Measurements from ENCODE around the gene GGACT. TPM values are rescaled to one million over a fixed set of nuclear protein-coding genes. Genes with fewer than 3 reads are reported as not detected.

Gene GGACT
- total RNA-seq, 2 experiments from 2014 or later = 2.4 to 2.9 TPM

DNA sequence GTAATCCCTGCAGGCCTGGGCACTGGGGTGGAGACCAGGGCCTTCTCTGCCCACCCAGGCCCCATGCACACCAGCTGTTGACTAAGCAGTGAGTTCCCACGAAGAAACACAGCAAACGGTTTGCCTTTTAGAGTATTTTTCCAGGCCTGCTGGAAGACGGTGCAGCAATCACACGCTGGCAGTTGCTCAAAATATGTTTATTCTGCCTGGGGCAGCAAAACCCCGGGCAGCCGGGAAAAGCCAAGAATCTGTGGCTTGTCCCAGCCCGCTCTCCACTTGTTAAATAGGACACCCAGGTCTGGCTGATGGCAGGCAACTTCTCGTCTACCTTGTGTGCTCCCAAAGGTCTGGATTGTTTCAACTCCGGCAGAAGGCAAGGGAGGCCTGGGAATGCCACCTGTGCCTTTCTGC is 40.8 kb downstream of the GGACT start:
- Histone ChIP-seq H3K4me1 (ENCODE audit: insufficient read depth, low read length) (no peaks in the 10 kb centered on the region), H3K27me3 (ENCODE audit: control insufficient read depth in 1 of 2, insufficient read depth in 2 of 2, low read length in 2 of 2) (no peaks in the 10 kb centered on the region), H3K9me3 (ENCODE audit: control insufficient read depth in 1 of 2, insufficient read depth in 1 of 2, low read length in 2 of 2) (no peaks in the 10 kb centered on the region), H3K4me3 (ENCODE audit: low read length) (no peak overlapping the region), H3K36me3 (ENCODE audit: insufficient read depth, low read length) (no peaks in the 10 kb centered on the region), H3K27ac (ENCODE audit: low read depth in 1 of 2, low read length in 2 of 2) (no peak overlapping the region)
- H3K4me3 Mint-ChIP-seq = no peak overlapping the region
- no peak for DNase-seq
- no peak overlapping the region for H3K27ac Mint-ChIP-seq
- TF ChIP-seq, protein P1, sequence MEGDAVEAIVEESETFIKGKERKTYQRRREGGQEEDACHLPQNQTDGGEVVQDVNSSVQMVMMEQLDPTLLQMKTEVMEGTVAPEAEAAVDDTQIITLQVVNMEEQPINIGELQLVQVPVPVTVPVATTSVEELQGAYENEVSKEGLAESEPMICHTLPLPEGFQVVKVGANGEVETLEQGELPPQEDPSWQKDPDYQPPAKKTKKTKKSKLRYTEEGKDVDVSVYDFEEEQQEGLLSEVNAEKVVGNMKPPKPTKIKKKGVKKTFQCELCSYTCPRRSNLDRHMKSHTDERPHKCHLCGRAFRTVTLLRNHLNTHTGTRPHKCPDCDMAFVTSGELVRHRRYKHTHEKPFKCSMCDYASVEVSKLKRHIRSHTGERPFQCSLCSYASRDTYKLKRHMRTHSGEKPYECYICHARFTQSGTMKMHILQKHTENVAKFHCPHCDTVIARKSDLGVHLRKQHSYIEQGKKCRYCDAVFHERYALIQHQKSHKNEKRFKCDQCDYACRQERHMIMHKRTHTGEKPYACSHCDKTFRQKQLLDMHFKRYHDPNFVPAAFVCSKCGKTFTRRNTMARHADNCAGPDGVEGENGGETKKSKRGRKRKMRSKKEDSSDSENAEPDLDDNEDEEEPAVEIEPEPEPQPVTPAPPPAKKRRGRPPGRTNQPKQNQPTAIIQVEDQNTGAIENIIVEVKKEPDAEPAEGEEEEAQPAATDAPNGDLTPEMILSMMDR (IDR thresholded peaks at IDR 0.05) = no peak
- intact Hi-C loops (cut with DNase I, micrococcal nuclease) = loop anchor here in 1 of 2 experiments (10.0 kb wide), 1 partner anchor 893 kb away; no protein-coding TSS in a partner anchor
- ChIA-PET CTCF (no interaction called here), POLR2A (no interaction called here)
- peaks cover 2% of the 10 kb centered on the region for H3K4me1 Mint-ChIP-seq (ENCODE audit: low read depth)
- no peak for ATAC-seq (ENCODE audit: poor library complexity)
- H3K9me3 Mint-ChIP-seq = no peaks in the 10 kb centered on the region
- H3K27me3 Mint-ChIP-seq = no peaks in the 10 kb centered on the region
- no peaks in the 10 kb centered on the region for H3K36me3 Mint-ChIP-seq (ENCODE audit: low read depth)

DNA sequence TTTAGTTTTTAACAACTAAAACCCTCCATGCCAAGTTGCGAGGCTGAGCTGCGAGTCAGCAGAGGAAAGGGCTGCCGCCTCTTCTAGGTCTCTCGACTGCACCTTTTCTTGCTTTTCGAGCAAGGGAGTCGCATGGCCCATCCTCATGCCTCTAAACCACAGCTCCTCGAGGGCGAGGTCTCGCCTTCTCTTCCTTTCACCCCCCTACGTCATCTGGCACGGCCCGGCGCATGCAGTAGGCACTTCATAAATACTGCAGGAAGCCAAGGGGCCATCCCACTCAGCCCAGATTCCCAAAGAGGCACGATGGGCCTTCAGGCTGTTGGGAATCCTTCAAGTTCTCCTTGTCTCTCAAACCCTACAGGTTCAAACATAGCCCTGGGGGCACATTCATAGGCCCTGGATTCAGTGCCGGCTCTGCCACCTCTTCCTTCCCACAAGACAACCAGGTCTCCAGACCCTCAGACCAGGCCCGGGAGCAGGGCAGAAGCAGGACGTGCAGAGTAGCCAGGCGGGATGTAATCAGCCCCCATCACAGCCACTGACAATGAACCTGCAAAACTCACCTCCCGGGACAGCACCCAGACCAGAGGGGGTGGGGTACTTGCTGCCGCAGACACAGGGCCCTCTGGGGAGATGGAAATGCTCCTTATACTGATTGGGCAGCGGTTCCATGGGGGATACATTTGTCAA is 41.7 kb downstream of the GGACT start:
- no peaks in the 10 kb centered on the region for H3K36me3 ChIP-seq (ENCODE audit: insufficient read depth, low read length)
- POLR2A ChIA-PET = no interaction called here
- TF ChIP-seq, protein P1 (IDR thresholded peaks at IDR 0.05) = no peak
- ATAC-seq (ENCODE audit: poor library complexity) (no peak), DNase-seq (no peak)
- no peaks in the 10 kb centered on the region for H3K27me3 ChIP-seq (ENCODE audit: control insufficient read depth in 1 of 2, insufficient read depth in 2 of 2, low read length in 2 of 2)
- H3K4me1 Mint-ChIP-seq (ENCODE audit: low read depth) = peaks cover 12% of the 10 kb centered on the region
- H3K4me3 ChIP-seq (ENCODE audit: low read length) = no peak overlapping the region
- no peak overlapping the region for H3K27ac Mint-ChIP-seq
- no peaks in the 10 kb centered on the region for H3K36me3 Mint-ChIP-seq (ENCODE audit: low read depth)
- intact Hi-C loops (cut with DNase I, micrococcal nuclease) = loop anchor here in 1 of 2 experiments (10.0 kb wide), 1 partner anchor 892 kb away; no protein-coding TSS in a partner anchor
- H3K9me3 Mint-ChIP-seq = no peaks in the 10 kb centered on the region
- CTCF ChIA-PET = no interaction called here
- peaks cover 3% of the 10 kb centered on the region for H3K4me1 ChIP-seq (ENCODE audit: insufficient read depth, low read length)
- no peak overlapping the region for H3K27ac ChIP-seq (ENCODE audit: low read depth in 1 of 2, low read length in 2 of 2)
- H3K4me3 Mint-ChIP-seq = no peak overlapping the region
- no peaks in the 10 kb centered on the region for H3K27me3 Mint-ChIP-seq
- H3K9me3 ChIP-seq (ENCODE audit: control insufficient read depth in 1 of 2, insufficient read depth in 1 of 2, low read length in 2 of 2) = no peaks in the 10 kb centered on the region

DNA sequence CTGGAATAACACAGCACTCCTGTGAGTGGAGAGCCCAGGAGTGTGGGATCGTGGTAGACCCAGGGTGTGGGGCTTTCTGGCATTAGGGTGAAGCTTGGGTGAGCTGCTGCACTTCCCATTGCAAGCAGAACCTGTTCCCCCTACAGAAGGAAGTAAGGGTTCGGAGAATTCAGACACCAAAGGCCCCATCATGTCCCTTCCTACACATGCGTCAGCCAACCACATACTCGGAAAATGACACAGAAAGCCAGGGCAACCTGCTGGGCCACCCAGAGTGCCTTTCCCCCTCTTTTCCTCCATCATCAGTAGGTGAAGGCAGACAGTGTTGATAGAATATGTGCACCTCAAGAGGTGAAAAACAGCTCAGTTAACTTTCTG is 42.9 kb downstream of the GGACT start:
- peaks cover 18% of the 10 kb centered on the region for H3K4me1 Mint-ChIP-seq (ENCODE audit: low read depth)
- Histone ChIP-seq H3K4me3 (ENCODE audit: low read length) (no peak overlapping the region), H3K27me3 (ENCODE audit: control insufficient read depth in 1 of 2, insufficient read depth in 2 of 2, low read length in 2 of 2) (no peaks in the 10 kb centered on the region), H3K4me1 (ENCODE audit: insufficient read depth, low read length) (peaks cover 3% of the 10 kb centered on the region), H3K27ac (ENCODE audit: low read depth in 1 of 2, low read length in 2 of 2) (no peak overlapping the region), H3K9me3 (ENCODE audit: control insufficient read depth in 1 of 2, insufficient read depth in 1 of 2, low read length in 2 of 2) (no peaks in the 10 kb centered on the region), H3K36me3 (ENCODE audit: insufficient read depth, low read length) (peaks cover 4% of the 10 kb centered on the region)
- no peaks in the 10 kb centered on the region for H3K27me3 Mint-ChIP-seq
- intact Hi-C loops (cut with DNase I, micrococcal nuclease) = loop anchor here in 1 of 2 experiments (10.0 kb wide), 1 partner anchor 891 kb away; no protein-coding TSS in a partner anchor
- POLR2A ChIA-PET = no interaction called here
- H3K36me3 Mint-ChIP-seq (ENCODE audit: low read depth) = no peaks in the 10 kb centered on the region
- H3K27ac Mint-ChIP-seq = no peak overlapping the region
- ATAC-seq (ENCODE audit: poor library complexity) = no peak
- CTCF ChIA-PET = no interaction called here
- no peak overlapping the region for H3K4me3 Mint-ChIP-seq
- DNase-seq = no peak
- TF ChIP-seq, protein P1 (IDR thresholded peaks at IDR 0.05) = no peak
- H3K9me3 Mint-ChIP-seq = no peaks in the 10 kb centered on the region

Data from CD4-positive, alpha-beta T cell (primary cell).